HepG2 (cell line): ENCODE measurements around the gene GTF2H4. TPM values are rescaled to one million over a fixed set of nuclear protein-coding genes. Genes with fewer than 3 reads are reported as not detected.

Source experiments
- DNMT1 ChIP-seq: sonication (generic); formaldehyde crosslinking; IDR thresholded peaks from 2 replicates; pipeline ENCODE4 v1.5.1; 2020; ENCODE audit warnings: mild to moderate bottlenecking, missing genetic modification reagents
- HNF1A ChIP-seq, 2 experiments: sonication (generic) in 1 of 2; formaldehyde crosslinking in 1 of 2; IDR thresholded peaks; 2 replicates each; pipeline versions ENCODE4 v1.4.0 to v1.6.1; 2016 to 2020; ENCODE audit warnings: borderline replicate concordance in 1 of 2, low read depth in 1 of 2, mild to moderate bottlenecking in 1 of 2, missing genetic modification reagents in 1 of 2
- MYC ChIP-seq: sonication (generic); formaldehyde crosslinking; IDR thresholded peaks from 2 replicates; pipeline ENCODE4 v1.9.0; 2021; ENCODE audit warnings: missing genetic modification reagents, borderline replicate concordance
- NFE2L1 ChIP-seq: sonication (generic); formaldehyde crosslinking; IDR thresholded peaks from 2 replicates; pipeline ENCODE4 v1.4.0; 2020; ENCODE audit warnings: missing genetic modification reagents, mild to moderate bottlenecking, borderline replicate concordance
- RARA ChIP-seq: IDR thresholded peaks from 2 replicates; pipeline ENCODE4 v1.6.1; 2016; ENCODE audit warnings: missing genetic modification reagents, missing compliant biosample characterization
- TBX2 ChIP-seq: sonication (generic); formaldehyde crosslinking; IDR thresholded peaks from 2 replicates; pipeline ENCODE4 v1.5.0; 2020; ENCODE audit warnings: missing genetic modification reagents, mild to moderate bottlenecking, borderline replicate concordance
- THAP9 ChIP-seq: sonication (generic); formaldehyde crosslinking; IDR thresholded peaks from 2 replicates; pipeline ENCODE4; 2020; ENCODE audit warnings: missing genetic modification reagents, mild to moderate bottlenecking, borderline replicate concordance
- ZBTB42 ChIP-seq: sonication (generic); formaldehyde crosslinking; IDR thresholded peaks from 2 replicates; pipeline ENCODE4 v1.5.0; 2020; ENCODE audit warnings: mild to moderate bottlenecking, missing genetic modification reagents
- ZNF414 ChIP-seq: sonication (generic); formaldehyde crosslinking; IDR thresholded peaks from 2 replicates; pipeline ENCODE4 v1.5.0; 2020; ENCODE audit warnings: missing genetic modification reagents
- ZNF496 ChIP-seq: sonication (generic); formaldehyde crosslinking; IDR thresholded peaks from 2 replicates; pipeline ENCODE4 v1.8.1; 2023; ENCODE audit warnings: mild to moderate bottlenecking, moderate library complexity, missing genetic modification reagents; ENCODE audit not compliant: insufficient replicate concordance
- ZNF530 ChIP-seq: sonication (generic); formaldehyde crosslinking; IDR thresholded peaks from 2 replicates; pipeline ENCODE4 v1.5.0; 2020; ENCODE audit warnings: low read depth, mild to moderate bottlenecking, missing genetic modification reagents
- ZNF687 ChIP-seq: sonication (generic); formaldehyde crosslinking; IDR thresholded peaks from 2 replicates; pipeline ENCODE4 v1.5.1; 2020; ENCODE audit warnings: mild to moderate bottlenecking, missing genetic modification reagents, moderate library complexity
- ZSCAN21 ChIP-seq: sonication (generic); formaldehyde crosslinking; IDR thresholded peaks from 2 replicates; pipeline ENCODE4 v1.8.0; 2022; ENCODE audit warnings: mild to moderate bottlenecking, missing genetic modification reagents, moderate library complexity, borderline replicate concordance
- polyA plus RNA-seq, 8 experiments: library from polyadenylated mRNA; depleted of rRNA in 3 of 8; stranded (reverse) in 7 of 8; unstranded in 1 of 8; fragments of >200 nt; fragmentation: Illumina TruSeq in 4 of 8; extraction: Trizol in 4 of 8; gene quantifications; 2 replicates each; pipeline versions ENCODE4 v1.2.1 to v1.2.3, GENCODE V29; 2011 to 2016; ENCODE audit warnings: low read depth in 4 of 8, missing spikeins in 1 of 8, mixed read lengths in 1 of 8; ENCODE audit not compliant: insufficient read depth in 1 of 8
- total RNA-seq, 5 experiments: library from RNA; depleted of rRNA; stranded (reverse); fragments of >200 nt; fragmentation: Illumina TruSeq; extraction: Trizol; gene quantifications; 2 replicates each; pipeline ENCODE4 v1.2.3, GENCODE V29; 2016; ENCODE audit warnings: low read depth in 1 of 5

Gene GTF2H4
- total and polyA plus RNA-seq, 2 of the 13 experiments (the other 11 are each of a cell fraction or from before 2014, with no cell fraction given), result 15.9 to 49.3 TPM

- TF ChIP-seq HNF1A (IDR thresholded peaks at IDR 0.05; ENCODE audit: low read depth) (no peak), HNF1A (CRISPR knock-in tag; IDR thresholded peaks at IDR 0.05; ENCODE audit: borderline replicate concordance) (0 out of 2 replicates have a peak, but pooled peaks have one; percentile 22), ZNF414 (CRISPR knock-in tag) (peak; percentile 6; the same call in 1 of the 2 replicates), RARA (CRISPR knock-in tag) (0 out of 2 replicates have a peak, but pooled peaks have one; percentile 5), DNMT1 (0 out of 2 replicates have a peak, but pooled peaks have one; percentile 67), TBX2 (peak; percentile 33; the same call in 1 of the 2 replicates), MYC (CRISPR knock-in tag) (peak; percentile 30; the same call in 1 of the 2 replicates), THAP9 (CRISPR knock-in tag) (peak; percentile 41; the same call in 1 of the 2 replicates), ZNF687 (CRISPR knock-in tag) (peak; percentile 6; the same call in 1 of the 2 replicates), ZBTB42 (no peak; the same call in 1 of the 2 replicates), ZSCAN21 (CRISPR knock-in tag) (0 out of 2 replicates have a peak, but pooled peaks have one; percentile 43), NFE2L1 (peak; percentile 4; the same call in 1 of the 2 replicates), ZNF530 (CRISPR knock-in tag) (no peak), ZNF496 (CRISPR knock-in tag) (no peak)
Observed at GRCh38 chr6:30882759-30883684, 25.0 kb upstream of the GTF2H4 start (continued).
